ENCODE measurements around the gene MTCL1.

Gene MTCL1

DNA sequence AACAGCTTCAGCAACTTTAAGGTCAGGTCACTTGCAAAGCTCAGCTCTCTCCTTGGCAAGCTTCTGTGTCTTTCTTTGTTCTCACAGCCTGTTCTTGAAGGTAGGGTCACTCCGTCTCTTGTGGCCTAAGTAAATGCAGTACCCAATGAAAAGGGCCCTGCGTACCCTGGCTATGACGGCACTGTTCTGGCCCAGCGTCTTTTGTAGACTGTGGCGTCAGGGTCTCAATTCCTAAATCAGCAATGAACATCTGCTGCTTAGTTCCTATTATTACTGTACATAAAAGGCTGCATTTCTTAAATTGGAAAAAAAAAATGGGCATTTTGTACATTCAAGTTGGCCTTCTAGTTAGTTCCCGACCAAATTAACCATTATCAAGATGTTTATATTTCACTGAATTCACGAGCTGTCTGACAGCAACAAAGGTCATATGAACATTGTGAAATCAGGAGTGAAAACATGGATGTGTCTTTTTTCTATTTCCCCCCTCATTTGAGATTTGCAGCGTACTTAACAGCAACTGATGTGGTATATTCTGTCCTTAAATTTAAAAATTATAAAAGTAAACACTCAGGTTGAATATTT is 17.0 kb upstream of the MTCL1 start:
- DNase-seq (ENCODE audit: low read depth) = no peak

GRCh38 chr18:8688816-8689215 is 16.5 kb upstream of the MTCL1 start:
- no peak for DNase-seq (ENCODE audit: low read depth)

- DNase-seq (ENCODE audit: low read depth) = no peak
These were observed 15.8 kb upstream of the MTCL1 start for GRCh38 chr18:8689517-8689916.

- DNase-seq (ENCODE audit: low read depth) = no peak
These were observed 10.5 kb upstream of the MTCL1 start for GRCh38 chr18:8694891-8695290.

GRCh38 chr18:8695932-8696517 is 9.3 kb upstream of the MTCL1 start:
- DNase-seq (ENCODE audit: low read depth) = no peak

DNA sequence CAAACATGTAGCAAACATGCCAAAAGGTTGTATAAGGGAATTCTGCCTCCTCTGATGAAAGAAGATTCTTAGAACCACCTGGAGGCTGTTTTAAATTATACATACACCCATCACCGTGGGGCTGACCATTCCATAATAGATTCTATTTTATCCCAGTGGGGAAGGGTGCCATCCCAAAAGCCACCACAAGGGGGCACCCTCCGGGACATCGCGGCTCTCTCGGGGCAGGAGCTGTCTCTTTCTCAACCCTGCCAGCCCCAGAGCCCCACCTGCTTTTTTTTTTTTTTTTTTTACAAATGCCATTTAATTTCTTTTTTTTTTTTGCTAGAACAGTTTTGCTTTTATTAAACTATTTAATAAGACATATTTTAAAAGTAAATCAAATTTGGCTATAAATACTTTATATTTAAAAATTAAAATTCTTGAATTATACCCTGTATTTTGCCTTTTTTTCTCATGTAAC is 8.6 kb upstream of the MTCL1 start:
- DNase-seq (ENCODE audit: low read depth) = peak; percentile 75

DNA sequence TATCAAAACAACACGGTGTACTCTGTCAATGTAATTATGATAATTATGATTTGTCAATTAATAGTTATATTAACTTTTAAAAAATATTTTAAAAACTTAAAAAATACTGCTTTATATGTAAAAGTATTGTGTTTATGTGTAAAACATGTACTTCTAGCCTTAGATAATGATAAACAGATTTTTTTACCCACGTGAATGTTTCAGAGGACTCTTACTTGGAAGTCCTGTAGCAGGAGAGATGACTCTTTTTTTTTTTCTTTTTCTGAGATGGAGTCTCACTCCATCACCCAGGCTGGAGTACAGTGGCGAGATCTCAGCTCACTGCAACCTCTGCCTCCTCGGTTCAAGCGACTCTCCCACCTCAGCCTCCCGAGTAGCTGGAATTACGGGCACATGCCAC is 6.2 kb upstream of the MTCL1 start:
- no peak for DNase-seq (ENCODE audit: low read depth)

DNA sequence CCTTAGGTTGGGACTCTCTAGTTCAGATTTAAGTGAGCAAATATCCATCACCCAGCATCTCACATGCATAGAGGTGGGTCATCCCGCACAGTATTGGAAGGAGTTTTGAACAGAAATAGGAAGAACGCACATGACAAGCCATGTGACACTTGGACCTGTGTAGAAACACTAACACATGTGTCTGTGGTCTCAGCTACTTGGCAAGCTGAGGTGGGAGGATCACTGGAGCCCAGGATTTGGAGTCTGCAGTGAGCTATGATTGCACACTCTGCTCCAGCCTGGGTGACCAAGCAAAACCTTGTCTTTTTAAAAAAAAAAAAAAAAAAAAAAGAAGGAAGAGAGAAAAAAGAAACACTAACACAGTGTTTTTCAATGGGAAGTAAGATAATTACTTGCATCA is 5.4 kb upstream of the MTCL1 start:
- DNase-seq (ENCODE audit: low read depth) = no peak

- DNase-seq (ENCODE audit: low read depth) = no peak
These were observed 3.7 kb upstream of the MTCL1 start for GRCh38 chr18:8701546-8702118.

DNA sequence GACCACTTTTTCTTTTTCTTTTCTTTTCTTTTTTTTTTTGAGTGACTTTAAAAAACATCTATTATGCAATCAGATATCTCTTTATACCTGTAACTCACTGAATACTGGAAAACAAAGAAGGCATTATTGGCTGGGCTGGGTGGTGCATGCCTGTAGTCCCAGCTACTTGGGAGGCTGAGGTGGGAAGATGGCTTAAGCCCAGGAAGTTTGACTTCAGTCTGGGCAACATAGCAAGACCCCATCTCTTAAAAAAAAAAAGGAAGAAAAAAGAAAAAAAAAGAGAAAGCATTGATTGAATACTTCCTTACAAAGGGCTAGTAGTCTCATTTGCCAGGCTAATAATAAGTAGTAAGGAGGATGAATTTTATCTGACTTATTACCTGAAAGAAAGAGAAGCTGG is 2.7 kb upstream of the MTCL1 start:
- no peak for DNase-seq (ENCODE audit: low read depth)

DNA sequence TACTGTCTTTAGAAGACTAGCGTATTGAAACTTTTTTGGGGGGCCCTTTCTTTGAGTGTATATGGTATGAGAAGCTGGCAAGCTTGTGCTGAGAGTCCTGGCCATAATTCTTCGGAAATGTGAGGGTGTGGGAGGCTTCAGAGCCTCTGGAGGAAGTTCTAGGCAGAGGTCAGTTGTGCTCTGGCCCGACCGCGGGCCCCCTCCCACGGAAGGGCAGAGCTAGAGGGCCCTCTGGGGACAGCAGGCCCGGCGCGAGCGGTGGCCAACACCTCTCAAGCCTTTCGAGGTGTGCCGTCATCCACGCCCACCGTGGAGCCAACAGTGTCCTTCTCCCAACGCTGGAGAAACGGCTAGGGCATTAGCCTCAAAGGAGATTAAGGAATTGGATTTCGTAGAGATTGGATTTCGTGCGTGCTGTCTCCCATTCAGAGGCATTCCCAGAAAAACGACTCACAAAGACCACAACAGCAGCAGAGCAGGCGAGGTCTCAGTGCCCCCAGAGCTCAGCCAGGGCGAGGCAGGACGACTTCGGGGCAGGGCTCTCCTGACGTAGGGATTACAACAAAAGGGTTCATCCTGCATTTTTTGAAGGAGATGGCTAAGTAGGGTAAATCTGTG is 2.2 kb upstream of the MTCL1 start:
- no peak for DNase-seq (ENCODE audit: low read depth)

GRCh38 chr18:8703781-8704301 is 1.5 kb upstream of the MTCL1 start:
- no peak for DNase-seq (ENCODE audit: low read depth)

DNA sequence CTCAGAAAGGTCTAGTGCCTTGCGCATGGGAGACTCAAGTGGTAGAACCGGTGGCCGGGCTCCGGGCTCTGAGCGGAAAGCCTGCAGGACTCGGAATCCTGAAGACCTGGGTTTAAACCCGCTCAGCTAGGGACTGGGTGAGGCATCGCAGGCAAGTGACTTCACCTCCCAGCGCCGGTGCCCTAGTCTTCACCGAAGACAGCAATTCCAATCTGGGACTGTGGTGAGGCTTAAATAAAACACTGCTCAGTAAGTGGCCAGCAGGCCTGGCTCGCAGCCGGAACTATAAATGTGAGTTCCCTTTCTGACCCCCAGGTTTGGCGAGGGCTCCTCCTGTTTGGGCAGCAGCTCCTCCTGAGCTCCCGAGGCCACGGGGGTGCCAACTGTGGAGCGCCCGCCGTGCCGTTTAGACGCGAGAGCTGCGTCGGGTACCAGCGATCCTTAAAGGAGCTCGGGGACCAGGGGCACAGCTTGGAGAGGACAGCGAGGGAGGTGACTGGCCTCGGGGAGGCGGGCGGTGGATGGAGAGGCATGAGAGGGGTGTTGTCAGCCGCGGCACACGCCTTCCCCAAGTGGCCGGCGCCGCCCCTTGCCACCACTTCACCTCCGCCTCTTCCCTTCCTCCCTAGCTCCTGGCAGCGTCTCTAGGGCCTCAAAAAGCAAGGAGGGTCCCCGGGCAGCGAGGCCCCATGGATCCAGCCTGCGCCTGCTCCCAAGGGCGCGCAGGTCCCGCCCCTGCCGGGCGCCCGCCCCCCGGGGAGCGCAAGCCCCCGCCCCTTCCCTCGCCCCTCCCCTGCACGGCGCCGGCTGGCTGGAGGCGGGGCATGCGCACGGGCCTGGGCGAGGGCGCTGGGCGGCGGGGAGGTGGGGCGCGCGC is 757 bp upstream of the MTCL1 start:
- DNase-seq (ENCODE audit: low read depth) = peak; percentile 78

- DNase-seq (ENCODE audit: low read depth) = no peak
These were observed 820 bp downstream of the MTCL1 start for GRCh38 chr18:8705961-8706790.

DNA sequence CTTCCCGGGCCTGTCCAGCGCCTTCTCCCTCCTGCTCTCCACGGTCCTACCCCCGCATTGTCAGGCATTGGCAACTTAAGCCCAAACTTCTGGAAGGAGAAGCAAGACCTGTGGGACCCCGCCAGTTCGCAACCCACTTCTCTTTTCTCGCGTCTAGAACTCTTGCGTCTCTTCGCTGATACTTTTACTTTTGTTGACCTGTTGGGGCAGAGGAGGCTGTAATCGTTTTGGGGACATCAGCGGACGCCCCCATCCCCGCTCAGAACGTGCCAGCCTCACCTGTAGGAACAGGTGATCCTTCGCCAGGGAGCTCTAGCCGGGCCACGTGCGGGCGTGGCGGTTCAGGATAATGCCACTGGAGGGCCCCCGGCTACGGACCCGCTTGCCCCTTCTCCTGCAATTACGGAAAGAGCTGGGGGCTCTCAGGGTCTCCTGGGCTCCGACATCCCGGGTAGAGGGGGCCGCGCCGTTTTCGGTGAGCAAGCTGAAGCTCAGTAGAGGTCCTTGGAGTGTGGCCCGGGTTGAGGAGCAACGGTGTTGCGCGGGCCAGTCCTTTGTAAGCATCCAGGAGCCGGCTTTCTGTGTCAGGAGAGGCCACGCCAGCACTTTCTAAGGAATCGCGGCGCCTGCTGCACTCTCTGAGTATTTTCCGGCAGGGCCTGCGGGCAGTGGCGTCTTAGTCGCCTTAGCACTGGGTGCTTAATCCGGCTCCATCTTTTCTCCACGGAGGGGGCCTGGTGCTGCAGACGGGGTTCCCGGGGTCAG is 1.6 kb downstream of the MTCL1 start:
- no peak for DNase-seq (ENCODE audit: low read depth)

GRCh38 chr18:8707556-8708300 is 2.4 kb downstream of the MTCL1 start:
- no peak for DNase-seq (ENCODE audit: low read depth)

DNA sequence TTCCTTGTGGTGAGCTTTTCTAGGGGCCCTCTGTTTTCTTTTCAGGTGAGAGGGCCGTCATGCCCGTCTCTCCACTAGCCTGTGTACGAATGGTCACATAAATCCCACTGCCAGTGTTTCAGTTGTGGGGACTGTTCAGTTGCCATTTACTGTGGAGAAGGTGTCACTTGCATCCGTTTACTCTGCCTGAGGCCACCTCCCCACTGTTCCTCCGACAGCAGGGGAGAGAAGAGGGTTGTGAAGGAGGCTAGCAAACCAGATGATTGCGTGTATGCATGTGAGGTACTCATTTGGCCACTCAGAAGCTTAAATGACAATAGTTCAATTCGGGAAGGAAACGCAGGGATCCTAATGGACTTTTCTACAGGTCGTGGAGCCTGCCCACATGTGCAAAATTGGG is 3.3 kb downstream of the MTCL1 start:
- DNase-seq (ENCODE audit: low read depth) = no peak

GRCh38 chr18:8709248-8710059 is 4.1 kb downstream of the MTCL1 start:
- no peak for DNase-seq (ENCODE audit: low read depth)

GRCh38 chr18:8711736-8712135 is 6.4 kb downstream of the MTCL1 start:
- no peak for DNase-seq (ENCODE audit: low read depth)

All from activated T-cell treated with anti-CD3 and anti-CD28 coated beads for 1 hour (primary cell).